SJSA1 (cell line): ENCODE results near the gene MAPKAPK3. TPM values are rescaled to one million over a fixed set of nuclear protein-coding genes. Genes with fewer than 3 reads are reported as not detected.

Experiments used
- DNase-seq, 2 experiments: peaks; one replicate each; pipeline ENCODE4 v3.0.0-alpha.2; 2015 to 2020; ENCODE audit warnings: low spot score in 2 of 2, low read depth in 1 of 2
- H3K27ac ChIP-seq: fragments of 250-450 bp; sonication (Bioruptor Pico); 2 replicates; pipeline ENCODE4 v1.5.1; 2020; ENCODE audit warnings: mild to moderate bottlenecking, moderate library complexity
- H3K27me3 ChIP-seq: fragments of 250-450 bp; sonication (Bioruptor Pico); replicated peaks from 2 replicates; pipeline ENCODE4 v1.5.1; 2020; ENCODE audit warnings: mild to moderate bottlenecking, moderate library complexity
- H3K36me3 ChIP-seq: fragments of 250-450 bp; sonication (Bioruptor Pico); 2 replicates; pipeline ENCODE4 v1.5.1; 2020; ENCODE audit warnings: mild to moderate bottlenecking
- H3K4me1 ChIP-seq: fragments of 250-450 bp; sonication (Bioruptor Pico); replicated peaks from 2 replicates; pipeline ENCODE4 v1.6.1; 2021; ENCODE audit warnings: mild to moderate bottlenecking
- H3K4me3 ChIP-seq: fragments of 250-450 bp; sonication (Bioruptor Pico); 2 replicates; pipeline ENCODE4 v1.5.1; 2020; ENCODE audit warnings: mild to moderate bottlenecking
- H3K9me3 ChIP-seq: fragments of 250-450 bp; sonication (Bioruptor Pico); replicated peaks from 2 replicates; pipeline ENCODE4 v1.5.1; 2020; ENCODE audit warnings: mild to moderate bottlenecking
- total RNA-seq: library from RNA; depleted of rRNA; stranded (reverse); fragments of >200 nt; shearing (Covaris generic); gene quantifications from 2 replicates; pipeline ENCODE4 v1.2.3, GENCODE V29; 2014

The MAPKAPK3 gene
- total RNA-seq, 1 experiment from 2014 or later = 7.3 TPM

DNA sequence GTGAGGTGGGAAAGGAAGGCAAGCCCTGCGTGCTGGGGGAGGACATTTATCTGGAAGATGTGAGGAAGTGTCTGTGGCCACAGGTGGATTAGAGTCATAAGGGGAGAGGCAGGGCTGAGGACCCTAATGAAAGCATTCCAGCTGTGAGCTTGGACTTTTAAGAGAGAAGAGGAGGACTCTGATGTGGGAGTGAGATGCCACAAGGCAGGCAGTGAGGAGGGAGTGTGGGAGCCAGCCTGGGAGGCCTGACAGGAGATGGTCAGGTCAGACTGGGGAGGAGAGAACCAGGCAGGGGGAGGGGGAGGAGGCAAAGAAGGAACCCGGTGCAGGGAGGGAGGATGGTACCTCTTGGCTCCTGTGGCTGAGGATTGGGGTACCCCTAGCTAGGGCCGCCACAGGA, 21.0 kb downstream of the MAPKAPK3 start:
- Histone ChIP-seq H3K27me3 (no peaks in the 10 kb centered on the region), H3K9me3 (no peaks in the 10 kb centered on the region), H3K36me3 (no peaks in the 10 kb centered on the region), H3K4me1 (no peaks in the 10 kb centered on the region), H3K4me3 (no peak overlapping the region), H3K27ac (no peak overlapping the region)
- no peak for DNase-seq

GRCh38 chr3:50639055-50639494, 22.1 kb downstream of the MAPKAPK3 start:
- DNase-seq = no peak
- no peaks in the 10 kb centered on the region for H3K9me3 ChIP-seq
- H3K27ac ChIP-seq = no peak overlapping the region
- no peak overlapping the region for H3K4me3 ChIP-seq
- no peaks in the 10 kb centered on the region for H3K4me1 ChIP-seq
- no peaks in the 10 kb centered on the region for H3K36me3 ChIP-seq
- H3K27me3 ChIP-seq = no peaks in the 10 kb centered on the region

- Histone ChIP-seq H3K27me3 (no peaks in the 10 kb centered on the region), H3K9me3 (no peaks in the 10 kb centered on the region), H3K4me1 (no peaks in the 10 kb centered on the region), H3K4me3 (no peak overlapping the region), H3K27ac (no peak overlapping the region), H3K36me3 (no peaks in the 10 kb centered on the region)
- no peak for DNase-seq
These were observed 25.4 kb downstream of the MAPKAPK3 start for GRCh38 chr3:50642382-50642781.

DNA sequence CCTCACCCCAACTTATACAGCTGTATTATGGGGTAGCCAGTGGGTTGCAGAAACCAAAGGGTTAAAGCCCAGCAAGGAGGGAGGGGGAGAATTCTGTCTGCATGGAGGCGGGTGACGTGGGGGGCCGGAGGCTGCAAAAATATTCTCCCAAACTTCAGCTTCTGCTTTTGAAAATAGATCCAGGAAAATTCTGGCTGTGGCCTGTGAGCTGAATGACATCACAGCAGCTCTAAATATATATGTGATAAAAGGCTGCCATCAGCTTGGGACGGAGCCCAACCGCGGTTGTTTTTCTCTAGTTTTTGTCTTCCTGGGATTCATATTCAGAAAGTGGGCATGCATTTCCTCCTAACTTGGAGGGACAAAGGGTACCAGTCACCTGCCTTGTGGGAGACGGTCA, 27.6 kb downstream of the MAPKAPK3 start:
- H3K36me3 ChIP-seq = no peaks in the 10 kb centered on the region
- H3K4me1 ChIP-seq = no peaks in the 10 kb centered on the region
- no peak overlapping the region for H3K27ac ChIP-seq
- no peaks in the 10 kb centered on the region for H3K27me3 ChIP-seq
- no peak for DNase-seq
- no peaks in the 10 kb centered on the region for H3K9me3 ChIP-seq
- no peak overlapping the region for H3K4me3 ChIP-seq

- Histone ChIP-seq H3K36me3 (no peaks in the 10 kb centered on the region), H3K4me1 (no peaks in the 10 kb centered on the region)
These were observed 28.4 kb downstream of the MAPKAPK3 start for GRCh38 chr3:50645378-50645777.

DNA sequence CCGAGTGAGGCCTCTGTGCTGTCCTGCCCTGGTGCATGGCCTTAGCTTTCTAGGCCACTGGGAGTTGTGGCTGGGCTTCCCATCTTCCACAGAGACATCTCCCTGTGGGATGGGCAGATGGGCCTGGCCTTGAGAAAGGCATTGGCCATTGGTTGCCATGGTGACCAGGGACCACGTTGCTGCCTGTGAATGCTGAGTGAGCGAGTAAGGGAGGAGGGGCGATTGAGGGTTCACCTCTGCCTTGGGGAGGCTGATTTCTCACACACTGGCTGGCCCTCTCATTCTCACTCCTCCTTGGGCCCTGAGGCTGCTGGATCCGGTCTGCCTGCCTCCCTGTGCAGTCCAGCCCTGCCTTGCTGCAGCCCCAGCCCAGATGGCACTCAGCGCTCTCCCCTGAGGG, 31.4 kb downstream of the MAPKAPK3 start:
- no peaks in the 10 kb centered on the region for H3K27me3 ChIP-seq
- no peak for DNase-seq
- no peak overlapping the region for H3K27ac ChIP-seq
- H3K4me3 ChIP-seq = no peak overlapping the region
- no peaks in the 10 kb centered on the region for H3K4me1 ChIP-seq
- H3K9me3 ChIP-seq = no peaks in the 10 kb centered on the region
- no peaks in the 10 kb centered on the region for H3K36me3 ChIP-seq

More at GRCh38 chr3:50645378-50645777, 28.4 kb downstream of the MAPKAPK3 start:
- H3K9me3 ChIP-seq = no peaks in the 10 kb centered on the region
- no peak overlapping the region for H3K27ac ChIP-seq
- H3K27me3 ChIP-seq = no peaks in the 10 kb centered on the region
- H3K4me3 ChIP-seq = no peak overlapping the region
- no peak for DNase-seq

DNA sequence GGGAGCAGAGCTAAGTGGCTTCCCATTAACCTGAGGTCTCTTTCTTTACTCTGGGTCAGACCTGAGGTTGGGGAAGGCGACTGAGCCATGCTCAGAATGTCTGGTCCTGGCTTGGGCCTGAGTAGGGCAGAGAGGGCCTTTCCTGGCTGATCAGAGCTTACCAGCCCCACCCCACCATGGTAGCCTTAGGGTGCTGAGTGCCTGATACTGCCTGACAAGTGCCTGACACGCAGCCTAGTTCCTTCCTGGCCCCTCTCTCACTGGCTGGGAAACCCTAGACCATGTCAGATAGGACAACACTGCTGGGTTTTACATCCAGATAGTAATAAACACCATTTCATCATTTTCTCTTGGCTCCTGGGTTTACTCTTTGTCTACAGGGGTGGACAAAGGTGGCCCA, 32.0 kb downstream of the MAPKAPK3 start:
- Histone ChIP-seq H3K4me3 (no peak overlapping the region), H3K27ac (no peak overlapping the region), H3K36me3 (no peaks in the 10 kb centered on the region), H3K4me1 (no peaks in the 10 kb centered on the region), H3K9me3 (no peaks in the 10 kb centered on the region), H3K27me3 (no peaks in the 10 kb centered on the region)
- no peak for DNase-seq

- Histone ChIP-seq H3K27me3 (no peaks in the 10 kb centered on the region), H3K9me3 (no peaks in the 10 kb centered on the region), H3K36me3 (no peaks in the 10 kb centered on the region), H3K4me1 (no peaks in the 10 kb centered on the region), H3K4me3 (no peak overlapping the region), H3K27ac (no peak overlapping the region)
- no peak for DNase-seq
These were observed 32.5 kb downstream of the MAPKAPK3 start for GRCh38 chr3:50649451-50649931.

DNA sequence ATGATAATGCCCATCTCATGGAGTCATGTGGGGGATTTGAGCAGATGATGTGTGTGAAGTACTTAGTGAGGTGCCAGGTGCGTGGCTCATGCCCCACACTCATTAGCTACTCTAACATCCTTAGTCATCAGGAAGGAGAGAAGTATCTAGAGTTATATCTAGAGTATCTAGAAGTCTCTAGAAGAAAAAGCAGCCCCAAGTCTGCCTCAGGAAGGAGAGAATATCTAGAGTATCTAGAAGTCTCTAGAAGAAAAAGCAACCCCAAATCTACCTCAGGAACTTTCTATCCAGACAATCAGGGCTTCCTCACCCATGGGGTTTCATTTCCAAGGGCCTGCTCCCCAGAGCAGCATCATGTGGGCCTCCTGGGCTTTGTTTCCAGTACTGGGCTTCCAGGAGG, 33.1 kb downstream of the MAPKAPK3 start:
- Histone ChIP-seq H3K36me3 (no peaks in the 10 kb centered on the region), H3K9me3 (no peaks in the 10 kb centered on the region), H3K4me1 (no peaks in the 10 kb centered on the region), H3K4me3 (no peak overlapping the region), H3K27me3 (no peaks in the 10 kb centered on the region), H3K27ac (no peak overlapping the region)
- no peak for DNase-seq

DNA sequence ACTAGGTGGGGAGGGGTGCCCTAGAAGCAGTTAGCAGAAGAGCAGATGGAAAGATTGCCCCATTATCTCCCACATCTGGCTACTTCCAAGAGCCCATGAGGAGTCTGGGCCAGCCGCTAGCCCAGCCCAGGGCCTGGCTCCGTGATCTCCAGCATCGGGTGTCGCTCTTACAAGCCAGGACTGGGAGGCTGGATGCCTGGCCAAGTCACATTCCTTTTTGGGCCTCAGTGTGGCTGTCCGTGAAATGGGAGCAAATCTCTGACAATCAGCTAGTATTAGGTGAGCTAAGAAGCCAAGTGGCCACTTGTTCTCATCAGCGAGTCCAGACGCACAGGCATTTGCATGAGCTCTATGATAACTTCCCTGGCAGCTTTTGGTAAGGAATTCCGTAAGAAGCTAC, 34.5 kb downstream of the MAPKAPK3 start:
- no peaks in the 10 kb centered on the region for H3K27me3 ChIP-seq
- H3K9me3 ChIP-seq = no peaks in the 10 kb centered on the region
- no peak for DNase-seq
- H3K36me3 ChIP-seq = no peaks in the 10 kb centered on the region
- H3K4me3 ChIP-seq = no peak overlapping the region
- H3K27ac ChIP-seq = no peak overlapping the region
- no peaks in the 10 kb centered on the region for H3K4me1 ChIP-seq

DNA sequence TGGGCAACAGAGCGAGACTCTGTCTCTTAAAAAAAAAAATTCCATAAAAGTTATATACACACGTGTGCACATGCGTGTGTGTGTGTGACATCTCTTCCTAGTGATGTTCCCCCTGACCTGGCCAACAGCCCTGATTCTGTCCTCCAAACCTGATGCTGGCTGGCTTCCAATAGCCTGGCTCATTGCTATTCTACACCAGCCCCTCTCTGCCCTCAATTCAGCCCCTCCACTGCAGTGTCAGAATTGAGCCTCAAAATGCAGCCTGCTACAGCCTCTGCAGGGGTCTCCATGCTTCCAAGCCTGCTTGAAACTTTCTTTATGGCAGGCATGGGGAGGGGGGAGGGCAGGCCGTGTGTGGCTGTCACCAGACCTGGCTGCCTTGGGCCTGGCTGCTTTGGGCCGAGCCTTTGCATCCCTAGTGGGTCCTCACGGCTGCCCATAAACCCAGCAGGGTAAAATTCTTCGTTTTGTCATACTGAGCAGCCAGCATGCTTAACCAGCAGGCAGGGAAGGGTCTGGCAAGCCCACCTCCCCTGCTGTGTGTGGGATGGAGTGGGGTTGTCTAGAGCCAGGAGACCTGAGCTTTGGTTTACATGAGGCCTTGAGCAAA, 35.1 kb downstream of the MAPKAPK3 start:
- Histone ChIP-seq H3K27me3 (no peaks in the 10 kb centered on the region), H3K36me3 (no peaks in the 10 kb centered on the region), H3K9me3 (no peaks in the 10 kb centered on the region), H3K27ac (no peak overlapping the region), H3K4me1 (no peaks in the 10 kb centered on the region), H3K4me3 (no peak overlapping the region)
- DNase-seq = no peak

- Histone ChIP-seq H3K27me3 (no peaks in the 10 kb centered on the region), H3K36me3 (no peaks in the 10 kb centered on the region), H3K27ac (no peak overlapping the region), H3K4me1 (no peaks in the 10 kb centered on the region), H3K4me3 (no peak overlapping the region), H3K9me3 (no peaks in the 10 kb centered on the region)
- no peak for DNase-seq
These were observed 35.8 kb downstream of the MAPKAPK3 start for GRCh38 chr3:50652709-50653108.

DNA sequence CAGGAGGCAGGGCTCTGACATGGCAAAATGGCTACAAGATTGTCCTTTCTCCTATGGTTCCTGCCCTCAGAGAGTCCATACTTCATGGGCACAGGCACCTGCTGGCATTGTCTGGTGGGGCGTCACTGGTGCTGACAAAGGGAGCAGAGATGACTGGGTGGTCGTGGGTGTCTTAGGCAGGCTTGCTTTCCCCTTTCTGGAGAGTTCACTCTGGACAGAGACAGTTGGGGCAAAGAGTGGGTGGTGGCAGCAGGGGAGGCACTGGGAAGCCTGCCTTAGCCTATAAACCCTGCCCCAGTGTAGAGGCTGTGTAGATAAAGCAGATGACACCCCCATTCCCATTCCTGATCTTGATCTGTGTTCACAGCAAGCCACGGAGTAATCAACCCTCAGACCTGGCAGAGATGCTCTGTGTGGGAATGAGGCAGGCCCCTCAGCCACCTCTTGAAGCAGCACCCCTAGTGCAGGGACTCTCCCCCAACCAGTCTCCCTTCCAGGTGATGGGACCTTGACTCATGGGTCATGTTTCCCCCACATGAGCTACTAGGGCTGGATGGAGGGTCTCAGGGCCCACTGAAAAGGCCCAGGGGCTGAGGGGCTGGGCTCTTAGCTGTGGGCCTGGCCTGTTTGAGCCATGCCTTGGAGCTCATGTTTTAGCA, 37.1 kb downstream of the MAPKAPK3 start:
- Histone ChIP-seq H3K4me3 (no peak overlapping the region), H3K27me3 (no peaks in the 10 kb centered on the region), H3K9me3 (no peaks in the 10 kb centered on the region), H3K4me1 (no peaks in the 10 kb centered on the region), H3K36me3 (no peaks in the 10 kb centered on the region), H3K27ac (no peak overlapping the region)
- DNase-seq = no peak

GRCh38 chr3:50655009-50655830, 38.3 kb downstream of the MAPKAPK3 start:
- no peaks in the 10 kb centered on the region for H3K27me3 ChIP-seq
- no peaks in the 10 kb centered on the region for H3K4me1 ChIP-seq
- no peak overlapping the region for H3K4me3 ChIP-seq
- no peak overlapping the region for H3K27ac ChIP-seq
- no peak for DNase-seq
- no peaks in the 10 kb centered on the region for H3K36me3 ChIP-seq
- H3K9me3 ChIP-seq = no peaks in the 10 kb centered on the region
